H4 (cell line): Measurements from ENCODE around the gene COMMD2. TPM values are rescaled to one million over a fixed set of nuclear protein-coding genes. Genes with fewer than 3 reads are reported as not detected.

ENCODE experiments used
- DNase-seq: peaks from one replicate; pipeline ENCODE4 v3.0.0-alpha.2; 2015; ENCODE audit warnings: low spot score
- total RNA-seq: library from RNA; depleted of rRNA; stranded (reverse); fragments of >200 nt; shearing (Covaris generic); gene quantifications from 2 replicates; pipeline ENCODE4 v1.2.3, GENCODE V29; 2014; rRNA removed

The COMMD2 gene
- 52.3 and 52.7 TPM in 2 replicates for total RNA-seq

DNA sequence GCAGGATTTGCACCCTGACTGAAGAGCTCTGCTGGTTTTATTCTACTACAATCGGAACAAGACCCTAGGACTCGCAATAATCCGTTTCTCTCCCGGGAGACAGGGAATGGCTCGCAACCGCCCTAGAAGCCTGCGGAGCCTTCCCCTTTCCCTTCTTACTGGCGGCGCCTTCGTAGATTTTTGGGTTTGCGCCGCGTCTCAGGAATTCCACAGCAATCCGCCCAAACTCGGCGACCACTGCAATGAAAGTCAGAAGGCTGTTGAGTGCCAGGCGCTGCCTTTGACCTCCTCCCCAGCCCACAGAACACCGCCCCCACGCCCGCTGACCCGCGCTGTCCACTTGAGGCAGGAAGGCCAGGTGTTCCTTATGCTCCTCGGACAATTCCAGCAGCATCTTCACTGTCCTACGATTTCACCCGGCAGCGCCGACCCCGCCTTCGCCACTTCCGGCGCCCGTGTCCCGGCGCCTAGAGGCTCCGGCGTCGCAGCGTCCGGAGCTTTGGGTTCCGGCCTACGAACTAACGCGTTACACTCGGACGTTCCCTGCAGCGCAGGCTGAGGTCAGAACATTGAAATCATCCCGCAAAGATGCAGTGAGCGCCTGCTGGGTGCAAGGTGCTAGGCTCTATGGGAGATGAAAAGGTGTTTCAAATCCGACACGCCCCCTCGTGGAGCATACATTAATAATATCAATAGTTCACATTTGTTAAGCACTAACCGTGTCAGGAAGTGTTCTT is at the start of gene COMMD2:
TSS of gene COMMD2 (minus strand) at position 439 of the 737 bp plus-strand sequence. CDS start at position 394, 45 bp downstream.
- DNase-seq = peak; percentile 88

DNA sequence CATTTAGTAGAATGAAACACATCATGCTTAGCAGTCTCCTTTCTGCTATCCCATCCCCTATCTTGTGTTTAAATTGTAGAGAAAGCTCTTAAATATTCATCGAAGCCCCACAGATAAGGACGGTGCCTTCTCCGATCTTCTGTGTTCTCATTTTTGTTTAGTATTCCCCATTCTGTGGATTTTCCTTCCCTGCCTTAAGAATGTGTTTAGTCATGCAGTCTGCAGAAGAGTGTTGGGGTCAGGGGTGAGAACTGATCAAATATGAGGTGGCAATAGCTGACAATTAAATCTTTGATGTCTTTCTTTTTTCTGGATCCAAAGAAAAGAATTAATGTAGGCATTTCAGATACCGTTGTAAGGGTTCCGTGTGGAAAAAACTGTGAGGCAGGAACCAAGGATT is 49.4 kb upstream of the COMMD2 start:
- DNase-seq = no peak

DNA sequence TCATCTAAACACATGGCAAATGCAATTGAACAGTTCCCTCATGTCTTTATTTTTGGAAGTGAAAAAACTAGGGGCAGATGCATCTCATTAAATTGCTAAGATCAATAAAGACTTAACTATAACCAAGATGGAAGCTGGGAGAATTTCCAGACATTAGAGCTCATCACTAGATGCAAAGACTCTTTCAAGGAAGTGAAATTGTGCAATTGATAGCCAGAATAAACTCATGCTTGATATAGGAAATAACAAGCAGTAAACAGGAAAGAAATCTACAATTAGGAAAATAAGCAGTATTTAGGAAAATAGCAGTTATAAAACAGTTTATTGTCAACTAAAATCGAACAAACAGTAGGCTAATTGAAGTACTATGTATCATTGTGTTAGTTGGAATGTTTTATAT is 48.9 kb upstream of the COMMD2 start:
- no peak for DNase-seq

DNA sequence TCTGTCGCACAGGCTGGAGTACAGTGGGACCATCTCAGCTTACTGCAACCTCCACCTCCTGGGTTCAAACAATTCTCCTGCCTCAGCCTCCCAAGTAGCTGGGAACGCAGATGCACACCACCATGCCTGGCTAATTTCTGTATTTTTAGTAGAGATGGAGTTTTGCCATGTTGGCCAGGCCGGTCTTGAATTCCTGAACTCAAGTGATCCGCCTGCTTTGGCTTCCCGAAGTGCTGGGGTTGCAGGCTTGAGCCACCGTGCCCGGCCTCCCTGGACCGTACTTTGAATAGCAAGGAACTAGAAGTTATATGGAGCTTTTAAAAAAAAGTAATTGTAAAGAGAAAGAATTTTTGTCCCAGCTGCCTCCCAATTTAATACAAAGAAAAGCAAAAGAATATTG is 48.4 kb upstream of the COMMD2 start:
- no peak for DNase-seq

DNA sequence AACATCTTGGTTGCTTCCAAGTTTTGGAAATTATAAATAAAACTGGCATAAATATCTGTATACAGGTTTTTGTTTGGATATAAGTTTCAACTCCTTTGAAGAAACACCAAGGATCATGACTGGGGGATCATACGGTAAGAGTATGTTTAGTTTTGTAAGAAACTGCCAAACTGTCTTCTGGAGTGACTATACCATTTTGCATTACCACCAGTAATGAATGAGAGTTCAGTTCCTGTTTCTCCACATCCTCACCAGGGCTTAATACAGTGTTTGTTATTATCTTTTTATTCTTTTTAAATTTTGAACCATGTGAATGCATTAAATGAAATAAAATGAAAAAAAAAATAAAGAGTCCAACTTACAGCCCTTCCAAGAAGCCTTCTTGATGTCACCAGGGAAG is 43.7 kb upstream of the COMMD2 start:
- DNase-seq = no peak

DNA sequence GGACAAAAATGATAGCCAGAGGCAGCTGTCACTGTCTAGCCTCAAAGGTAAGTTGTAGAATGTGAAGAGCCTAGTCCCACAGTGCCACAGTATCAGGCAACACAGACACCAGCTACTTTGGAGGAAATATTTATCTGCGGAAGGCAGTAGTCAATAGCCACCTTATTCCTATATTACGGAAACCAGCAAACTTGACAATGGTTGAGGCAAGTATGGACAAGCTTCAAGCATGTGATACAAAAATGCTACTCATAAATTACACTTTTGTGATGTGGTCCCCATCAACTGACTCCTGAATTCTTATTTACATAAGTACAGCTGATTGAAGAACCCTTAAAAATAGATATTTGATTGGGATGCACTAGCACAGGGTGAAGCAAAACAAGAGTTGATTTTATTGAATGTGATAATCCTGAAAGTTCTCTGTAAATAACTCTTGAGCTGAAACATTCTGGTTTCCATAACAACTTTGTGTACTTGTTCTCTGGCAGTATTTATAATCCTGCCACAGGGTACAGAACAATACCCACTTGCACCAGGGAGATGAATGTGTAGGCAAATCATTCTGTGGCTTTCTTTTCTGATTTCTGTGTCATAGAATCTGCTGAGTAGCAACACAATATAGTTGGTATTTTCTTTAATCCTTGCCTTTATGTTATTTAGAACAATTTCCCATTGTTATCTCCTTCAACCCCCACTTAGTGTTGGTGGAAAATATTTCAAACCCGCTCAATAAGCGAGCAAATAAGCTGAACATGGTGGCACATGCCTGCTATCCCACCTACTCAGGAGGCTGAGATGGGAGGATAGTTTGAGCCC is 40.4 kb upstream of the COMMD2 start, which contains the start of gene ANKUB1:
TSS of gene ANKUB1 (minus strand) at position 103 of the 819 bp plus-strand sequence. CDS start 188 bp downstream, outside the sequence.
- DNase-seq = no peak

DNA sequence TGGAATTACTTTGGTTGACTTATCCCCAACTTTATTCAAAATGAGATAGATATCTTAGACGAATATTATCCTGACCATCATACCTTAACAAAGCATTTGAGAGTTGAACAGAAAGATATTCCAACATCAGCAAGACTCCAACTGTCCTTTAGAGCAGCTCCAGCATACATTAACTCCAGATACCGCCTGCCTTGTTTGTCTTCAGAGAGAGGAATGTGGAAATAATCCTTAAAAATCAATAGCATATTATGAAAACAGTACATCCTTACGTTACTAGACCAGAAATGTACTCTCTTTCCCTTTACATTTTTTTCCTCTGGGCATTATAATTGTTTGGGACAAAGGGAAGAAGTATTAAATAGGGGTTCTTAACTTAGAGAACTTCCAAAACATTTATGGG is 38.4 kb upstream of the COMMD2 start:
- DNase-seq = no peak

DNA sequence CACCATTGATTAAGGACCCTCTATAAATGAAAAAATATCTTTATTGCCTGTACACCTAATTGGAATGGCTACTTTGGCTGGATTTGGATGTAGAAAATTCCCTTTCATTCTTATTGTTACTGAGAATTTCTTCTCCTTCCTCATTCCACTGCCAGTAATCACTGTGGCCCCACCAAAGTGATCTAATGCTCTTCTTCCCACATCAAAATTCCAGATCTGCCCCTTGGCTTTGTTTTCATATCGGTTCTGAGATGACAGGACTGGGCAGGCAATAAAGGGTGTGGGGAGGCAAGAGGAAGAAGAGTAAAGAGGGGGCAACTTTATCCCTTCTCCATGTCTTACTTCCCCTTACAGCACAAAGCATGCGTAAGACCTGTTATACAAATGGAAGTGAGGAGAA is 38.0 kb upstream of the COMMD2 start:
- DNase-seq = no peak

DNA sequence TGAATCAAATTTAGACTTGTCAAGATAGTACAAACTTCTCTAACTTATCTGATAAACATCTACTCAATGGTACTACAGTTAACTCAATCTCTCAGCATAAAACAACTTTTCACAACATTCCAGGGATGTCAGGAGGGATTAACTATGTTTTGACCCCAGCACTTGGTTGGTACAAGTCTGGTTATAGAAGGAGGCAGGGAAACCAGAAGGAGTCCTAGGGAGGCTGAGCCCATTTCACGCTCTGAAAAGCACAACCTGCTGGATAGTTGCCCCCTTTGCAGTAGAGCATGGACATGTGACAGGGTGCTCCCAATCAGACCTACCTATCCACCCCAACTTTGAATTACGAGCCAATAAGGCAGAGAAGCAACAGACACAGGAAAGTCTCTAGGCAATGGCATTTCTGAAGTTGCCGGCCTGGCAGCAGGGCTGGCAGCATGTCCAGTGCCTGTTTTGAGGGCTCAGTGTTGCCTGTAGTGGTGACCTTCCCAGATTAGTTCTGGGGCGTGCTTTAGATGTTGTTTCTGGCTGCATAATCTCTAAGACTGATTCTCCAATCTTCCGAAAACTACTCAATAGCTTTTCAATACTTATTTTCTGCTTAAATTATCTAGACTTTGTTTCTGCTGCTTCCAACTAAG is 31.9 kb upstream of the COMMD2 start:
- DNase-seq = peak; percentile 33

DNA sequence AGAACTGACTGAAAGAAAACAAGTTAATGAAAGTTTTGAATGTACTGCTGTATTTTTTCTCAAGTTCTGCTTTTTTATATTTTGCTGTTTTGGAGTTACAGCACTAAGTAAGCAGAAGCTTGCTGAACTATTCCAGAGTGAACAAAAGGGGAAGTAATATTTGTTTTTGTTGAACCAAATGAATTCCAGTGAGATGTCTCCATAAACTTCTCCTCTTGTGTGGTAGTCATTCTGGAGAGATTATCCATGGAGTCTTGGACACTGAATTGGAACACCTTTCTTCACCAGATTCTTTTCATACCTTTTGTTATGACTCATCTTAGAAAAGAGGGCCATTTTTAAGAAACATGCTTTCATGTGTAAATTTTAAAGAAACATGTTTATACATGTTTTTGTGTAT is 31.3 kb upstream of the COMMD2 start:
- DNase-seq = peak; percentile 37

DNA sequence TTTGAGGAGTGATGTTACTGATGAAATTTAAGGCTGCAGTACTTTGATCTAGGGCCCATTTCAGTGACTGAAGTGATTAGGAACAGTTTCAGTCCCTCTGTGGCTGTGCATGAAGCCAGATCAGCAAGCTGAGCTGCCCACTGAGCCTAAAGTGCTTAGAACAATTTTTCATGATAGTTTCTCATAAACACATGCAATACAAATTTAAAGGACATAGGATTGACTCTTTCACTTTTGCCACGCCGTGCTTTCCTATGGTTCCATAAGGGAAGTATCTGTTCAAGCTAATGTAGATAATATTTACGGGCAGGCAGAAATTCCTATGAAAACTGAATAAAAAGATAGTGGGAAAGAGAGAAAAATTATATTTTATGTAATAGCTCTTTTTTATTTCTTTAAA is 29.5 kb upstream of the COMMD2 start:
- DNase-seq = no peak

DNA sequence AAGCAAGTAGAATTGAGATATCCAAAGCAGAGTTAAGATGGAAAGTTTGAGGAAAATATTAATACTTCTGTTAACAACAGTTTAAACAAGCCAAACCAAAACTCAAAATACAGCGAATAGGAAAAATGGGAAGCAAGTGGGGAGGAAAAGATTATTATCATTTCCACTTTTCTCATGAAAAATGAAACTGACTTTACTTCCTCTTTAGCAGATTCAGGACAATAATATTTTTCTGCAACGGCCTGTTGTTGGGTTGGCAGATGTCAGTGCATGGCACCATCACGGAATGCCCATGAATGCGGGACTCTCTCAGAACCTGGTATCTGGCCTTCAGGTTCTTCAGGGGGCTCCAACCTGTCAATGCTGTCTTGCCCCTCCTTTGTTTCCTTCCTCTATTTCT is 28.9 kb upstream of the COMMD2 start:
- no peak for DNase-seq

DNA sequence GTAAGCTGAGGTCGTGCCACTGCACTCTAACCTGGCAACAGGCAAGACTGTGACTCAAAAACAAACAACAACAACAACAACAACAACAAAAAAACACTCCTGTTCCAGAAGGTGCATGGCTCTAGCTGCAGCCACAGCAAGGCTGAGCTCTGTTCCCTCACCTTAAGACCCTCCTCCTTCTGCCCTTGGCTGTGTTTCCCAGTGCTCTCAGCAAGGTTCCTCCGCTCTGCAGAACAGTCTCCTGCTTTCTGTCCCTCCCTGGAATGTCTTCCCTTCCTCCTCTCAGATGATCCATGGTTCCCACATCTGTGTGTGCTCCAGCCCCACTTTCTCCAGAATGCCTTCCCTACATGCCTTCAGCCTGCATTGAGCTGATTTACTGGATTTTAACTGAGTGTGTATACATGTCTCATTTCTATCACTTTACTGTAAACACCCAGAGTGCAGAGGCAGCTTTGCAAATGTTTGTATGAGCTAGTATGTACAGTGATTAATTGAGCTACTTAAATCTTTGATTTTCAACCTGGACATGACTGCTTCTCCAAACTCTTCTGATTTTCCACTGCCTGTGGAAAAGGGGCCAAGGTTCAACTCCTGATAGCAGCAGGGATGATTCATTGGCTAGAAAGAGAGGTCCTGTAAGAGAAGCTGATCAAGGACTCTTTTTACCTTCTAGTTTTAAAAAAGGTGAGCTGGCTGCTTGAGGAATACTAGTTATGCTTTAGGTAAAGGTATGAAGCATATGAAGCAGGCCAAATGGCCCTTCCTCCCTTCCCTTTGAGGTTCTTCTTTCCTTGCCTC is 25.3 kb upstream of the COMMD2 start:
- no peak for DNase-seq

DNA sequence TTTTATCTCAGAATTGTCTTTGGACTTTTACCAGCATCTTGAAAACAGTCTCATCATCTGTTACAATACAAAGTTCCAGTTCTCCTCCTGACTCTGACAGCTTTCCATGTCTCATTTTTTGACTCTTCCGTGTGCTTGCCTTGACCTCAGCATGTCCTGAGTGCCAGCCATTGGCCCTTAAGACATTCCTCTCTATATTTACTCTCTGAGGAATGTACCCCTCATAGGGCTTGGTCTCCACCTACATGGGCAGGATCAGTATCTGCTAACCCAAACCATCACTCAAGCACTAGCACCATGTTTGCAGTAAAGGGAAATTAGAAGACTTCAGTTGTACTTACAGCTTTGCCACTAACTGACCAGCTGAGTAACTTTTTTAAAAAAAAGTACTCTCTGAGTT is 23.9 kb upstream of the COMMD2 start:
- DNase-seq = no peak

DNA sequence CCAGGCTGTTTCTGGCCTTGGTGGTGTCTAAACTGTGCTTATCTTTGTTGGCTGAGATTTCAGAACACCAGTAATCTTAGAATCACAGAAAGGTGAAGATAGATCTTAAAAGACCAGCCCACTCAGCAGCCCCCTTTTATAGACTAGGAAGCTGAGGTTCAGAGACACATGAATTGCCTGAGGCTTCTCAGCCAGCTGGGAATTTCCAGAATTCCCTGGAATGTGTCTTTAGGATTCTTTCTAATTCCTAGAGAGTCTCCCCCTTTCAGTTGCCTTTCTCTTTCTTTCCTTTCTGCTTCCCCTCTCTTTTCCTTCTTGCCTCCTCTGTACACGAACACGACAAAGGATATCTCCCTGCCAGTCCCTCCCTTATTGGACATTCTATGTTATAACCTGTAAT is 20.6 kb upstream of the COMMD2 start:
- no peak for DNase-seq

DNA sequence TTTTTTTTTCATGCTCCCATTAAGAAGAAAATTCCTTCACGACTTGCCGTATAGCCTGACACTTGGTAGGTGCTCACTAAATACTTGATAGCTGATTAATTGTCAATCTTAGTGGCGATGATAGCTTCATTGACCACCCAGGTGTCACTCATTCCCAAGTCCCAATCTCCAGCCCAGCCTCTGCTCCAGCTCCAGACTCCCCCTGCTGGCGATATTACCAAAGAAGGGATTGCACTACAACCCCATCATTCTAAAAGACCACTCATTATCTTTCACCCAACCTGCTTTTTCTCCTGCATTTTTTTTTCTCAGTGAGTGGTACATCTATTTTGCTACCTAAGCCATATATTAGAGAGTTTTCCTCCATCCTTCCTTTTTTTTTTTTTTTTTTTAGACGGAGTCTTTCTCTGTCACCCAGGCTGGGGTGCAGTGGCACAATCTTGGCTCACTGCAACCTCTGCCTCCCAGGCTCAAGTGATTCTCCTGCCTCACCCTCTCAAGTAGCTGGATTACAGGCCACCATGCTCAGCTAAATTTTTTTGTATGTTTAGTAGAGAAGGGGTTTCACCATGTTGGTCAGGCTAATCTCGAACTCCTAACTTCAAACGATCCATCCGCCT is 19.5 kb upstream of the COMMD2 start:
- peak; percentile 47 for DNase-seq

DNA sequence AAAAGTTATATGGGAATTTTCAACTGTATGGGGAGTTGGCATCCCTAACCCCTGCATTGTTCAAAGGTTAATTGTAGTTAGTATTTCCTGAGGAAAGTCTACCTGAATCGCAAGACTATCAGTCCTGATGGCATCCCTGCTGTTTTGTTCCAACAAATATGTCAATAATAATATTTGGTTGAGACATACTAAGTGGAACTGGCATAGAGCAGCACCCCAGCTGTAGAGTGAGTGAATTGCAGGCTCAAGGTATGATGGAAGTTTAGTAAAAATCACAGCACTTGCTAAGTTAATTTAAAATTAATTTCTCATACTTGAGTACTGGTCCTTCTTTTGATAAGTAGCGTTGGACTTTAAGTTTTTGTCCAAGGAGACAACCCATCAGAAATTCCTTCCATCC is 18.0 kb upstream of the COMMD2 start:
- no peak for DNase-seq

DNA sequence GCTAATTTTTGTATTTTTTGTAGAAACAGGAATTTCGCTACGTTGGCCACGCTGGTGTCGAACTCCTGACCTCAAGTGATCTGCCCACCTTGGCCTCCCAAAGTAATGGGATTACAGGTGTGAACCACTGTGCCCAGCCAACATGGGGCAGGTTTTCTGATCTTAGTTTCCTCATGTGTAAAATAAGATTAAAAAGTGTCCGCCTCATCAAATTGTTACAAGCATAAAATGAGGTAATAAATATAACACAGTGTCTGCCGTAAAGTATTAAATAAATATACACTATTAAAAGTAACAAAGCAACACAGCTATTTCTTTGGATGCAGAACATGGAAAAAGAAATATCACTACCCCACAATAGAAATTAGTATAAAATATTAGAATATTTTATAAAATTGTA is 16.4 kb upstream of the COMMD2 start:
- DNase-seq = no peak

DNA sequence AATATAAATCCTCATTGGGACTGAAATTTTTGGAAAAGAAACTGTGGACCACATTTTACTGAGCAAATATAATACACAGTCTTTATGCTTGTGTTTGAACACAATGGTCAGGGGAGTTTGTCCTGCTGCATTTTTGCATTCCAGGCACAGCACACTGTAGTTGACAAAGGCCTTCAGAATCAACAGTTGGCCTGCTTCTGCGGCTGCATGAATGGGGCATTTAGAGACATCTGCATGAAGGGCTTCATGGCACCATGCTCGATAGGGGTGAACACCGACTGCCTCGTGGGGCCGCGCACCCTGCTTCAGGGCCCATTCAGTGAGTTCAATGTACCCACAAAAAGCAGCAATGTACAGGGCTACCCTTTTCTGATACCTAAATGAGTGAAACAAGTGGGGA is 15.4 kb upstream of the COMMD2 start:
- no peak for DNase-seq

DNA sequence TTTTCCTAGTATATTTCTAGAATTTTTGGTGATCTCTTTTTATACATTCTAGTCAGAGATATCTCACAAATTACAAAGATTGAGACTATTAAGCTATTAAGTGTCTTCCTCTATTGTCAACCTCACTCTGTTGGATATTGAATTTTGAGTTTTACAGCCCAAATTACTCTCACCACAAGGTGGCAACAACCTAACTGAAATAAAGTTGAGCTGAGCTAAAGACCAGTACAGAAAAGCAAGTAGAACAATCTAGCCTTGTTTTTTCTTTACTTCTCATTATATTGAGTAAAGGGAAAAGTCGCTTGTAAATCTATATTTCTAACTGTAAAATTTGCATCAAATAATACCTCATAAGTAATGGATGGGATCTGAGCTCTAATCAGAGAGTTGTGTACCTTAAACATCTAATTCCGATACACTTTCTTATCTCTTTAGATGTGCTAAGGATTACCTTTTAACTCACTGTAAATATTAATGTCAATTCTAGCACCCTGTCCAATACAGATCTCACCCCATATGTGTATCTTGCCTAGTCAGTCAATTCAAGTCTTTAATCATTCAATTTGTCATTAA is 13.6 kb upstream of the COMMD2 start:
- peak; percentile 35 for DNase-seq

DNA sequence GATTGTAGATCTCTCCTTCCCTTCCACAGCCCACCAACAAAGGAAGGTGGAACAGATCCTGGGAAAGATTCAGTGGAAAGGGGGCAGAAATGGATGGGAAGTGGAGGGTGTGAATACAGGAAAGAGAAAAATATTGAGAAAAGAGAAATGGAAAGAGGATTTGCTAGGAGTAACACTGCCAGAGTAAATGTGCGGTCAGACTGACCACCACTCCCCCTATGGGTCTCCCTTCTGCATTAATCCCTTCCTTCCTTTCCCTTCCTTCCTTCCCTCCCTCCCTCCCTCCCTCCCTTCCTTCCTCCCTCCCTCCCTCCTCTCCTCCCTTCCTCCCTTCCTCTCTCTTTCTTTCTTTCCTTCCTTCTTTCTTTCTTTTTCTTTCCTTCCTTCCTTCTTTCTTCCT is 12.0 kb upstream of the COMMD2 start:
- DNase-seq = no peak
